HG02763 (cell line): Measurements from ENCODE around the gene GTPBP3.
A peak's percentile ranks its signal among the peaks of the same experiment; 100 is the strongest.
"Not testable (repeated sequence)": the region's sequence is repeated elsewhere in the genome, so short reads cannot be mapped to it uniquely, and the experiment has no call there.

ENCODE experiments used
- ATAC-seq: cut with Tn5 transposase; IDR thresholded peaks from one replicate; pipeline ENCODE4 v1.9.1; 2021; ENCODE audit warnings: mild to moderate bottlenecking, moderate library complexity; ENCODE audit not compliant: unreplicated experiment

Gene GTPBP3, protein sequence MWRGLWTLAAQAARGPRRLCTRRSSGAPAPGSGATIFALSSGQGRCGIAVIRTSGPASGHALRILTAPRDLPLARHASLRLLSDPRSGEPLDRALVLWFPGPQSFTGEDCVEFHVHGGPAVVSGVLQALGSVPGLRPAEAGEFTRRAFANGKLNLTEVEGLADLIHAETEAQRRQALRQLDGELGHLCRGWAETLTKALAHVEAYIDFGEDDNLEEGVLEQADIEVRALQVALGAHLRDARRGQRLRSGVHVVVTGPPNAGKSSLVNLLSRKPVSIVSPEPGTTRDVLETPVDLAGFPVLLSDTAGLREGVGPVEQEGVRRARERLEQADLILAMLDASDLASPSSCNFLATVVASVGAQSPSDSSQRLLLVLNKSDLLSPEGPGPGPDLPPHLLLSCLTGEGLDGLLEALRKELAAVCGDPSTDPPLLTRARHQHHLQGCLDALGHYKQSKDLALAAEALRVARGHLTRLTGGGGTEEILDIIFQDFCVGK

DNA sequence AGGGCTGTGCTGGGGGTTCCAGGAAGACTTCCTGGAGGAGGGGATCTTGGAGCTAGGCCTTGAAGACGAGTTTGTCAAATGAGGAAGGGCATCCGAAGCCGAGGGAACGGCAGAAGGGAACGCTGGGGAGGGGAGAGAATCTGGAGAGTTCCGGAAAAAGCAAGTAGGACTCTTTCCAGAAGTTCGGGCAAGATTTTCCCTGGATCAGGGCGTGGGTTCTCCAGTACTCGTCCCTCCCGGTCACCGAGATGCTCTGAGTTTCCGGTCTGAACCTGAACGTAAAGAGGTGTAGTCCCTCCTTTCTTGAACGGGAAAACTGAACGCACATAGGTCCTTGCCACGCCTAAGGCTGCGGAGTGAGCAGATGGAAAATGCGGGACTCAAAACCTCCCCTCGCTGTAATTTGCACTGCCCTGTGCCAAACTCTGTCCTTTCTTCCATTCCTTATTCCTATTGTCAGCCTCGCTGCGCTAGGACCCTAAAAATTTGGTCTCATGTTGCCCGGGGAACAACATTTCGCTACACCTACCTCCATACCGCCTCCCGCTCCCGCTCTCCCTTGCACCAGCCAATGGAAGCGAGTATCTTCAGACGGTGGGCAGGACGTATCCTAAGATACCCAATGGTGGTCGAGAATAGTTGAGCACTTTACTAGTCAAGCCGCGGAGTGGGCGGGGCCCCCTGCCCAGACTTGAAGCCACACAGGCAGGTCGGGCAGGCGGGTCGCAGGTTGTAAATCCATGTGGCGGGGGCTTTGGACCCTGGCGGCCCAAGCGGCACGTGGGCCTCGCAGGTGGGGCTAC lies at the start of gene GTPBP3:
Gene GTPBP3, plus strand, starts transcription at position 682 of the 803 bp plus-strand sequence. Its CDS starts 59 bp downstream, at position 741.
- ATAC-seq = peak; percentile 75

DNA sequence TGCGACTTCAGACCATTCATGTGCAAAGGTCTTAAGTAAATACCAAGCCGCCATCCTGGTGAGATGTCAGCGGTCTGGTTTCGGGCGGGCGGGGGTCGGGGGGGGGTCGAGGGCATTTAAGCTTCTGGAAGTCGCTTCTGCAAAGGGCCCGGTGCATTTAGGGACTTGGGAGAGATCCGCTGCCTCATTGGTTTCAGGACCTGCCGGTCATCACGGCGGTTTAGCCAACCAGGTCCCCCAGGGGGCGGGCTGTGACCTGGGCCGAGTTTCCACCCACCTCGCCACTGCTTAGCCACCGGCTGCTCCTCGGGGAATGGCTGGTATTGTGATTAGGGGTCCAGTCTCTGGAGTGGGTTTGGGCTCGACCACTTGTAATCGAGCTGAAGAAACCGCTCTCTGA lies 47.9 kb upstream of the GTPBP3 start:
- ATAC-seq = no peak

DNA sequence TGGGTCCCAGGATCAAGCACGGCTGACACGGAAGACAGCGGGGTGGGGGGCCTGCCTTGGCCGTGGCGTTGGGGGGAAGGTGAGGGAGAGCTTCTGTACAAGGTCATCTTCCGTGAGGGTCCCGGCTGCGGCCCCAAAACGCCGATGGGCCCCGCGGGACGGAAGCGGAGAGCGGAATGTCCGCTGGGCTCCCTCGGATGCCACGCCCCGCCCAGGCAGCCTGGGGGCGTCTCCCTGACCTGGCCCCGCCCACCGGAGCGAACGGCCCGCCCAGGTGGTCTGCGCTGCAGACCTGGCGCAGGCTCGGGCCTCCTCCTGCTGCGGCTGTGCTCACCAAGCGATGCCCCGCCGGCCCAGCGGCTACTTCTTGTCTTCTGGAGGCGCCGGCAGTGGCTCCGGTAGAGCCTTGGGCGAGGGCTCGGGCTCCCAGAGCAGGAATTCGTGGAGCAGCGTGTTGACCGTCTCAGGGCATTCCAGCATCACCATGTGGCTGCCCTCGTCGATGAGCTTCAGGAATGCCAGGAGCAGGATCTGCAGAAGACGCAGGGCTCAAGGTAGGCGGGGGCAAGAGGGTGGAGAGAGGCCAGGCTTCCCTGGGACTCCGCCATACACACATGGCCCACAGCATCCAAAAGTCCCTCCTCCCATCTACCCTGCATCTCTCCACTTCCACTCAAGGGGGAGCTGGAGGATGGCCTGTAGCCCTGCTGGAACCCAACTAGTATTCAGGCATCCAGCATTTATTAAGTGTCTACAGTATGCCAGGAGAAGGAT lies 44.9 kb upstream of the GTPBP3 start:
- ATAC-seq = peak; percentile 79

DNA sequence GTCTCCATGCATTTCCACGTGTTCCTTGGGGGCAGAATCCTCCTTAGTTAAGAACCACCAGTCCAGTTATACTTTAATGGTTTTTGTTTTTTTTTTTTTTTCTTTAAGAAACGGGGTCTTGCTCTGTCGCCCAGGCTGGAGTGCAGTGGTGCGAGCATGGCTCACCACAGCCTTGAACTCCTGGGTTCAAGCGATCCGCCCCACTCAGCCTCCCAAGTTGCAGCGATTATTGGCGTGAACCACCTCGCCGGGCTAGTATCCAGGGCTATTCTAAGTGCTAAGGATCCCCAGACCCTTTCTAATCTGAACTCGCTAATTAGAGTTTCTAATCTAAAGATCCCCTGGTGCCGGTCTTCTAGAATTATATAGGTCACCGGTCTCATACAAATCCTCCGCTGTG lies 43.7 kb upstream of the GTPBP3 start:
- no peak for ATAC-seq

DNA sequence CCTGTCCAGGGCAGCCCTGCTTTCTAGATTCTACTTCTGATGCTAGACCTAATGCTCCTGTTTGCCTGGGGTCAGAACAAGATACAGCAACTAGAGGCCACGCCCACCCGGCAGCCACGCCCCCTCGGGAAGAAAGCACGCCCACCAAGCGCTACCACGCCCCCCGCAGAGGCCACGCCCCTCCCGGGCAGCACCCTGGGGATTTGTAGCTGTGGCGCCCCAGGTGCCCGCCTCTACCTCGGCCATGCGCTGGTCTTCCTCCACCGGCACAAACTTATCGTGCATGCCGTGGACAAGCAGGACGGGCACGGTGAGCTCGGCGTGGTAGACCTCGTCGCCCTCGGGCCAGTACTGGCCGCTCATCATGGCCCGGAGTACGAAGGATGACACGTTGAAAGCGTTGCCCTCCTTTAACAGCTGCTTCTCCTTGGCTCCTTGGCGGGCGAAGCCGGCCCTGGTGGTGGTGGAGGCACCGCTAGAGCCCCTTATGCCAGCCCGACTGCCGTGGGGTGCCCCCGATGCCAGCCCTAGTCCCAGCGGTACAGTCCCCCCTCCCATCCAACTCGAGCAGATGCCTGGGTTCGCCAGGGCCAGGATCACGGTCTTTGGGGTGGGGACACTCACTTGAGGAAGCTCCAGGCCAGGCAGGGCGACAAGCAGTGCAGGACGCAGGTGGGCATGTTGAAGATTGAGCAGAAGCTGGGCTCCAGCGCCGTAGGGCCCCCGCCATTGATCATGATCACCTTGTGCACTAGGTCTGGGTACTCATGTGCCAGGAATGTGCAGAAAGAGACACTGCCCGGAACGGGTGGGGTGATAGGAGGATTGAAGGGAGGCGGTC lies 43.1 kb upstream of the GTPBP3 start:
- no peak for ATAC-seq

DNA sequence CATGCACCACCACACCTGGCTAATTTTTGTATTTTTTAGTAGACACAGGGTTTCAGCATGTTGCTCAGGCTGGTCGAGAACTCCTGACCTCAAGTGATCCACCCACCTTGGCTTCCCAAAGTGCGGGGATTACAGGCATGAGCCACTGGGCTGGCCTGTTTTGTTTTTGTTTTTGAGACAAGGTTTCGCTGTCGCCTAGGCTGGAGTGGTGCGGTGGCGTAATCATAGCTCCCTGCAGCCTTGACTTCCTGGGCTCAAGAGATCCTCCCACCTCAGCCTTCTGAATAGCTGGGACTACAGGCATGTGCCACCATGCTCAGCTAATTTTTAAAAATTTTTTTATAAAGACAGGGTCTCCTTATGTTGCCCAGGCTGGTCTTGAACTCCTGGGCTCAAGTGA lies 41.8 kb upstream of the GTPBP3 start:
- ATAC-seq = not testable (repeated sequence)

DNA sequence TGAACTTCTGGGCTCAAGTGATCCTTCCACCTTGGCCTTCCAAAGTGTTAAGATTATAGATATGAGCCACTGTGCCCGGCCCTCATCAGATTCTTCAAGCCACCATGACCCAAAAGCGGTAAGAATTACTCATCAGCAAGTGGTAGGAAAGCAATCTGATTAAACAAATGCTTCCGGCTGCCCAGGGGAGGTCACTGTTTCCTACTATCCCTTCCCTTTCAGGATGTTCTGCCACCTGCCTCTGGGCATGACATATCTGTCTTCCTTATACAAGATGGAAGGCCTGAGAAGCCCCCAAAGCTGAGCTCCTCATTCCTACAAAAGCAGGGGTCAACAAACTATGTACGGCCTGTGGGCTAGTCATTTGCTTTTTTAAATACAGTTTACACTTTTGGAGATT lies 41.1 kb upstream of the GTPBP3 start:
- ATAC-seq = no peak

DNA sequence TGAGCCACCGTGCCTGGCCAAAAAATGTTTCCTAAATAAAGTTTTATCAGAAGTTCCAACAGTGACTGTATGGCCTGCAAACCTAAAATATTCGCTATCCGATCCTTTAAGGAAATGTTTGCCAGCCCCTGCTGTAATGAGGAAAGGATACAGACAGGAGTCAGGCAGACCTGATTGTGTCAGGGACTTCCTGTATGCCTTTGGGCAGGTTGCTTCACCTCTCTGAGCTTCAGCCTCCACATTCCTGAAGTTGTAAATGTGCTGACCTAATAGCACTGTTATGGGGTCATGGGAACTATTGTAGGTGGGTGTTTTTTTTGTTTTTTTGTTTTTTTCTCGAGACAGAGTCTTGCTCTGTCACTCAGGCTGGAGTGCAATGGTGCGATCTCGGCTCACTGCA lies 40.4 kb upstream of the GTPBP3 start:
- ATAC-seq = no peak

DNA sequence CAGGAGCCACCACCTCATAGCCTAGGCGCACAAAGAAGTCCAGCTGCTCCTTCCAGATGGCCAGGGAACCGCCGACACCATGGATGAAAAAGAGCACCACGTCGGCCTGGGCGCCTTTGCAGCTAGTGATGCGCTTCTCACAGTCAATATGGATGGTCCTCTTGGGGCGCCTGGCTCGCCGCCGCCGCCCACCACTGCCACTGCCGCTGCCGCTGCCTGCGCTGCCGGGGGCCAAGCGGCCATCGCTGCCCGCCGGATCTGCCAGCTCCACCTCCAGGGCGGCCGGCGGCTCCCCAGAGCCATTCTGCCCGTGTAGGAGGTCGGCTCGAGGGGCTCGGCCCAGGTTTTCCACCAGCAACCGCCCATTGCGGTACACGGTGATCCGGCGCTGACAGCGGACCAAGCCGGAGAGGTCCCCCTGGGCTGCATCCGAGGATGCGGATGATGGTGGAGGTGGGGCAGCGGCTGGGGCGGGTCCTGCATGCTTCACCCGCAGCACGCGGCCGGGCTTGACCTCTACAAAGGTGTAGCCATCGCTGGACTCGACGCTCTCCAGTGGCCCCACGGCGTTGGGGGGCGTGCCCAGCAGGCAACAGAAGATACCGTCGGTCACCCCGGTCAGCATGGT lies 36.2 kb upstream of the GTPBP3 start:
- ATAC-seq = no peak

DNA sequence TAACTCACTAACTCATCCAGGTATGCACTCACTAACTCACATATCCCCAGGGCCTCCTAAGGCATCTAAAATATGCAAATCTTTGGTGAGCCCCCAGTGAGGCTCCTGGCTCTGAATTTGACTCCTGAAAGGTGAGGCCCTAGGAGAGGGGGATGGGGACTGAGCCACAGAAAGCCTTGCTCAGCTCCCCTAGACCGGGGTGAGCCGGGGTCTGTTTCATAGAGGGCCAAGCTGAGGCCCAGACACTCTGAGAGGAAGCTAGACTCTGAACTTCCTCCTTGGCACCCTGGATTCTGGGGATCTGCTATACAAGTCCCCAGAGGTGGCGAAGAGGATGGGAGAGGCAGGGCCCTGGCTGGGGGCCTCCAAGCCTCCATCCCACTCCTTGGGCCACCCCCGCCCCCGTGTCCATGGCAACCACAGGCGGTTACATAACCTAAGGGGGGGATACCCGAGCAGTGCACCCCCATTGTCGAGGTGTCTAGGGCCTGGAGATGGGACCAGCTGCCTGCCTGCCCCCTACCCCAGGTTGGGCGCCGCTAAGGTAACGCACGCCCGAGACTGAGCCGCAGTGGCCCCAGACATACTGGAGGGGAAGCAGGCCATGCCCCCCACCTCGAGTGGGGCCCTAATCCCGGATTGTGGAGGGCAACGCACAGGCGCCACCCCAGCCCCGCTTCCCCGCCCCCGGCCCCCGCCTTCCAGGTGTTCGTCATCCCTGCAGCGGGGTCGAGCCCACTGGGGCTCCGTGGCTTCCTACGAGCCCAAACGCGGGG lies 34.8 kb upstream of the GTPBP3 start:
- no peak for ATAC-seq

DNA sequence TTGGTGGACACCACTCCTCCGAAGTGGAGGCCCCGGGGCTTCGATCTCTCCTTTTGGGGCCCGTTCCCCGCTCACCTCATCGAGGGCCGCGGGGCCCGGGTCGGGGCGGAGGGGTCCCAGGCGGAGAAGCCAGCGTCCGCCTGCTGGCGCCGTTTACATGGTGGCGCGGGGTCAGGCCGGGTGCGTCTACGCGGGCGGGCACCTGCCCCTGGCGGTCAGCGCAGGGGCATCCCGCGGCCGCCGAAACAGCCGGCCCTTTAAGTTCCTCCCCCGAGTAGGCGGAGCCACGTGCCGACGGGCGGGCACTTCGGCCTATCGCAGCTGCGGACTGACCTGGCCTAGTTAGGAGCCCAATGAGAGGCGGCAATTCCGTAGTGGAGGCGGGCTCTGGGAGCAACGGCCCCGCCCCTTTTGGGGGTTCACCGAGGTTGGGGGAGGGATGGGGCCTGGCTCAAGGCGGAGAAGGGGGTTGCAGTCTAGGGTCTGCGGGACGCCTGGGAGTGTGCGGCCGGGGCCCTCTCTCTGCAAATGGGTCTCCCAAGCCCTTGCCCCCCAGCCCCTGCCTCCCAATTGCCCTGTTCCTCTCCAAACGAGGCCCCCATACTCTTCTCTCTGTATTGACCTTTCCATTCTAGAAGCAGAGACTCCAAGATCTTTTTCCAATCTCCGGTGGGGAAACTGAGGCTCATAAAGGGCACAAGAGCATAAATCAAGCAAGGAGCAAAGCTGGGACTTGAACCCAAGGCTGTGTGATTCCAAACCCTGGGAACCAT lies 34.0 kb upstream of the GTPBP3 start, which contains the start of gene ABHD8:
Gene ABHD8, minus strand, starts transcription at position 259 of the 773 bp plus-strand sequence. CDS start 1,809 bp downstream, outside the sequence.
- peak; percentile 60 for ATAC-seq

DNA sequence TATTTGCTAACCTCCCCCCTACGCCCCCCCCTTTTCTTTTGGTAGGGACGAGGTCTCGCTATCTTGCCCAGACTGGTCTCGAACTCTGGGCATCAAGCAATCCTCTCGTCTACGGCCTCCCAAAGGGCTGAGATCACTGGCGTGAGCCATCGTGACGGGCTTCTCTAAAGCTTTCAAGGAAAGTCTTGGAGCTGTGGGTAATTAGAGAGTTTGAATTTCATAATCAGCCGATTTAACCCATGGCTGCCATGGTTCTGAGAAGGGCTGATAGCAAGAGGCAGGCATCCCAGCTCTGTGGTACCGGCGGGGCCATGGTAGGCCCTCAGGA lies 33.4 kb upstream of the GTPBP3 start:
- no peak for ATAC-seq

DNA sequence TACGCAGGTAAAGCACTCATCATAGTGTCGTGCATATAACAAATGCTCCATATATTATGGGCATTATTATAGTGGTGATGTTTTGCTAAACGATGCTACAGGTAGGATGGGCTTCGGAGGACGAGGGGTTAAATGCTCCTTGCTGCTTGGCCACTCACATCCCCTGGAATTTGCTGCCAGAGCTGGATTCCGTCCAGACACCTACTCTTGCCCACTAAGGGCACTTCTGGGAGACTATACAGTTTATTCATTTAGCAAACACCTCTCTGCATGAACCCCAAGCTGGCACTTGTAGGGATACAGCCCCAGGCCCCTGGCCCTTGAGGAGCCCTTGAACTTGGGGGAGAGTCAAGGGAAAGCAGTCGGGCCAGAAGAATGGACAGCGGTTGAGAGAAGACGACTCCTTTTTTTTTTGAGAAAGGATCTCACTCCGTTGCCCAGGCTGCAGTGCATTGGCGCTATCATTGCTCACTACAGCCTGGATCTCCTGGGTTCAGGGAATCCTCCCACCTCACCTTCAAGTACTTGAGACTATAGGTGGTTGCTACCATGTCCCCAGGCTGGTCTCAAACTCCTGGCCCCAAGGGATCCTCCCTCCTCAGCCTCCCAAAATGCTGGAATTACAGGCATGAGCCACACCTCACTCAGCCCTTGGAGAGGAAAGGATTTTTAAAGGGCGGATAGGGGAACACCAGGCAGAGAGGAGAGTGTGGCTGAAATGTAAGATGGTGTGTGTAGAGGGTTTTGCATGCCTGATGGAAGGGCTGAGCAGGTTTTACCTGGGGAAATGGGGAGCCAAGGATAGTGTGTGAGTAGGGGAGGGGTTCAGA lies 32.8 kb upstream of the GTPBP3 start:
- no peak for ATAC-seq

DNA sequence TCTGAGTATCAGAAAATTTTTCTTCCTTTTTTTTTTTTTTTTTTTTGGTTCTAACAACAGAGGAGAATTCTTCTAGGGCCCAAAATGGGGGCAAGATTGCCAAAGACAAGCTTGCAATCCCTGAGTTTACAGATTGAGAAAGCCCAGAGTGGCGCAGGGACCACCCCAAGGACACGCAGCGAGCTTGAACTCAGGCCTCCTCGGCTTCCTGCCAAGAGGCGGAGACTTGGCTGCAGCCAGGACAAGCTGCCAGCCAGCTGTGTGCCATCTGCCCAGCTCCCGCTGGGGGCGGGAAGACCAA lies 32.2 kb upstream of the GTPBP3 start:
- no peak for ATAC-seq

DNA sequence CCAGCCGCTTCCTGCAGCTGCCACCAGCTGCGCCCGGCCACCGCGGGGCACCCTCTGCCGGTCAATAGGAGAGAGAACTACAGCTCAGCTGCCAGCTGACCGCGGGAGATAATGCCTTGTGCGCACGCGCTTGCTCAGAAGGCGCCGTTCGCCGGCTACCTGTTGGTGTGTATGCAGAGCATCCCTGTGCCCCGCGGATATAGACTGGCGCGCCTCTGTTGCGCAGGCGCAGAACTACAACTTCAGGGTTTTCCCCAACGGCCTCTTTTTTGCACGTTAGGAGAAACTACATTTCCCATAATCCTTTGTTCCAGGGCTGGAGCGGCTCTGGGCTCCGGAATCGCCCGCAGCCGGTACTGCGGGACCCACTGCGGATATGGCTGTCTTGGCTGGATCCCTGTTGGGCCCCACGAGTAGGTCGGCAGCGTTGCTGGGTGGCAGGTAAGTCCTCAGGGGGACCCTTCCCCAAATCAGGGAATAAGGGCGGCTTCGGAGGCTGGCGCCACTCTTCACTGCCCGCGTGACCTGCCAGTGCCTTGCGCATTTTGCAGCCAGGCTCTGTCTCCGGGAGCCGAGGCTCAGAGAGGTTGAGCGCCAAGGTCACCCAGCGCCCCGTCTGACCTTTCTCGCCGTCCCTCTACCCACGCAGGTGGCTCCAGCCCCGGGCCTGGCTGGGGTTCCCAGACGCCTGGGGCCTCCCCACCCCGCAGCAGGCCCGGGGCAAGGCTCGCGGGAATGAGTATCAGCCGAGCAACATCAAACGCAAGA lies 31.7 kb upstream of the GTPBP3 start, which contains the start of gene MRPL34:
Gene MRPL34, plus strand, starts transcription at position 356 of the 768 bp plus-strand sequence. Its CDS starts 21 bp downstream, at position 377.
- ATAC-seq = peak; percentile 60

DNA sequence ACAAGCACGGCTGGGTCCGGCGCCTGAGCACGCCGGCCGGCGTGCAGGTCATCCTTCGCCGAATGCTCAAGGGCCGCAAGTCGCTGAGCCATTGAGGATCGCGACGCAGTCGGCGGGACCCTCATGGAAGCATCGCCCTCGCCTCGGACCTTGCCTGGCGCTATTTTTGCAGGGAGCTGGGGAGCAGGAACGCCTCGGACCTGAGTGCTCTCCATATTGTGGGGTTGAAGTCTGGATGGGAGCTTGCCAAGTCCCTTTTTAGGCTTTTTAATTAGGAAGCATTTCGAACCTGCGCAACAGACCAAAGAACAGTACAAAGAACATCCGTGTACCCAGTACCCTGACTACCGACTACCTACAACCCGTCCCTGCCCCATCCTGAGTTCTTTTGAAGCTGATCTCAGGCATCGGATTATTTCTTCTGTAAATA lies 31.1 kb upstream of the GTPBP3 start:
- ATAC-seq = no peak
